A673 (cell line): ENCODE results near the gene PRIMA1. TPM values are rescaled to one million over a fixed set of nuclear protein-coding genes. Genes with fewer than 3 reads are reported as not detected.

Experiments used
- BruUV-seq: library from RNA; stranded (reverse); fragments of 400-500 nt; replicated peaks from 2 replicates; lab custom pipeline; 2021; lab: Mats Ljungman, UMichigan
- CTCF ChIA-PET: fragments of 300-600 bp; sonication (Branson Sonifier 250); formaldehyde crosslinking; loops from one replicate; lab custom pipeline; 2022; ENCODE audit warnings: antibody characterized with exemption; lab: Charles Lee
- POLR2A ChIA-PET: fragments of 300-600 bp; sonication (Branson Sonifier 250); formaldehyde crosslinking; loops from one replicate; lab custom pipeline; 2022; ENCODE audit warnings: antibody characterized with exemption; ENCODE audit not compliant: low non-redundant PET; lab: Charles Lee
- DNase-seq: peaks from one replicate; pipeline ENCODE4 v3.0.0-alpha.2; 2015; ENCODE audit warnings: low spot score
- H3K27ac ChIP-seq: fragments of 200-600 bp; sonication (generic); 2 replicates; pipeline ENCODE4 v1.5.1; 2016; ENCODE audit warnings: mixed run types, low read depth, mild to moderate bottlenecking, mixed read lengths, antibody characterized with exemption, low read length; ENCODE audit not compliant: poor library complexity, severe bottlenecking
- H3K27me3 ChIP-seq: fragments of 200-600 bp; sonication (generic); replicated peaks from 2 replicates; pipeline ENCODE4 v1.6.1; 2017; ENCODE audit warnings: mixed run types, low read depth, mild to moderate bottlenecking, mixed read lengths, antibody characterized with exemption, low read length; ENCODE audit not compliant: insufficient read depth, poor library complexity
- H3K36me3 ChIP-seq: fragments of 200-600 bp; sonication (generic); 2 replicates; pipeline ENCODE4 v1.6.1; 2016; ENCODE audit warnings: mixed run types, mild to moderate bottlenecking, mixed read lengths, antibody characterized with exemption, low read length; ENCODE audit not compliant: insufficient read depth, poor library complexity, severe bottlenecking
- H3K4me1 ChIP-seq: fragments of 200-600 bp; sonication (generic); 2 replicates; pipeline ENCODE4 v1.6.1; 2017; ENCODE audit warnings: mixed run types, mild to moderate bottlenecking, mixed read lengths, antibody characterized with exemption, low read length; ENCODE audit not compliant: insufficient read depth, poor library complexity, severe bottlenecking
- H3K4me3 ChIP-seq: fragments of 200-600 bp; sonication (generic); 2 replicates; pipeline ENCODE4 v1.5.1; 2016; ENCODE audit warnings: low read depth, mixed run types, mild to moderate bottlenecking, mixed read lengths, low read length; ENCODE audit not compliant: poor library complexity, severe bottlenecking
- H3K9me3 ChIP-seq: fragments of 200-600 bp; sonication (generic); 2 replicates; pipeline ENCODE4 v1.6.1; 2016; ENCODE audit warnings: mixed run types, low read depth, mild to moderate bottlenecking, mixed read lengths, antibody characterized with exemption, low read length; ENCODE audit not compliant: poor library complexity, severe bottlenecking
- CTCF ChIP-seq: fragments of 300-800, 200-600 bp; sonication (generic); conservative IDR thresholded peaks from 2 replicates; pipeline ENCODE4 v1.5.1; 2017; ENCODE audit warnings: low read depth, mild to moderate bottlenecking, antibody characterized with exemption, low read length, moderate library complexity, mixed read lengths
- EZH2 ChIP-seq: fragments of 200-600 bp; sonication (generic); IDR thresholded peaks from 2 replicates; pipeline ENCODE4 v1.6.1; 2017; ENCODE audit warnings: borderline replicate concordance, low read depth, mild to moderate bottlenecking, mixed read lengths, antibody characterized with exemption, low read length; ENCODE audit not compliant: poor library complexity, severe bottlenecking
- intact Hi-C: fragments of 100-400 bp; cut with micrococcal nuclease; formaldehyde crosslinking; loops from one replicate; pipeline ENCODE4 v1.10.0; 2022; ENCODE audit not compliant: unreplicated experiment
- total RNA-seq: library from RNA; stranded (reverse); gene quantifications from 2 replicates; pipeline ENCODE4 v1.2.3, GENCODE V29; 2021

Gene PRIMA1
- total RNA-seq, 1 experiment from 2014 or later, result 0.09 TPM

GRCh38 chr14:93757206-93757605 lies 31.1 kb downstream of the PRIMA1 start:
- no peaks in the 10 kb centered on the region for H3K9me3 ChIP-seq
- intact Hi-C loops, result no loop called here
- POLR2A ChIA-PET, result no interaction called here
- no peak overlapping the region for H3K27ac ChIP-seq
- TF ChIP-seq EZH2 (no peak), CTCF (no peak)
- H3K4me3 ChIP-seq, result no peak overlapping the region
- no peaks in the 10 kb centered on the region for H3K27me3 ChIP-seq
- BruUV-seq, result no TSS peak
- H3K4me1 ChIP-seq, result no peaks in the 10 kb centered on the region
- DNase-seq, result no peak
- CTCF ChIA-PET, result no interaction called here
- no peaks in the 10 kb centered on the region for H3K36me3 ChIP-seq

- CTCF ChIA-PET, result no interaction called here
- no peak overlapping the region for H3K27ac ChIP-seq
- no peaks in the 10 kb centered on the region for H3K36me3 ChIP-seq
- no peaks in the 10 kb centered on the region for H3K4me1 ChIP-seq
- no peaks in the 10 kb centered on the region for H3K27me3 ChIP-seq
- intact Hi-C loops, result no loop called here
- DNase-seq, result no peak
- TF ChIP-seq EZH2 (no peak), CTCF (no peak)
- BruUV-seq, result no TSS peak
- H3K9me3 ChIP-seq, result no peaks in the 10 kb centered on the region
- POLR2A ChIA-PET, result no interaction called here
- H3K4me3 ChIP-seq, result no peak overlapping the region
Observed at GRCh38 chr14:93753647-93754046, 34.6 kb downstream of the PRIMA1 start.

- Histone ChIP-seq H3K27me3 (no peaks in the 10 kb centered on the region), H3K36me3 (no peaks in the 10 kb centered on the region), H3K9me3 (no peaks in the 10 kb centered on the region), H3K27ac (no peak overlapping the region), H3K4me3 (no peak overlapping the region), H3K4me1 (no peaks in the 10 kb centered on the region)
- ChIA-PET CTCF (no interaction called here), POLR2A (no interaction called here)
- DNase-seq, result no peak
- TF ChIP-seq CTCF (no peak), EZH2 (no peak)
- intact Hi-C loops, result no loop called here
- BruUV-seq, result no TSS peak
Observed at GRCh38 chr14:93752980-93753561, 35.2 kb downstream of the PRIMA1 start.
